Measurements from ENCODE around the gene ARHGEF28. TPM values are rescaled to one million over a fixed set of nuclear protein-coding genes. Genes with fewer than 3 reads are reported as not detected.

Gene ARHGEF28
- polyA plus RNA-seq, 3 donors: 50.6 to 53.2 (median 51.1) TPM

GRCh38 chr5:73974871-73975360 lies 348.9 kb downstream of the ARHGEF28 start:
- DNase-seq (ENCODE audit: low read depth in 3 of 3, low spot score in 2 of 3): no peak

DNA sequence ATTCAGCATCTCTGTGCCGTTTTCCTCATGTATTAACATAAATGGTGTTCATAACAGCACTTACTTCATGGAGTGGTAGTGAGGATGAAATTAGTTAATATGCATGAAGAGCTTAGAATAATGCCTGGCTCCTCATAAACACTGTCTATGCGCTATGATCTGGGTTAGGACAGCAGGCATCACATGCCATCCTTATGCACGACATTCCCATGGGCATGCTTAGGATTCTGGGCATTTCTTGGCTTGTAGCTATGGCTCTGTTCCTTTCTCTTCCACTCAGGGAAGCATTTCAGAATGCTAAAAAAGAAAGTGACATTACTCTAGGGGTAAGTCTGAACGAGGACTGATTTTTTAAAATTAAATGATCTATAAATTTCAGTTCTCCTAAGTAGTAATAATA lies 349.8 kb downstream of the ARHGEF28 start:
- DNase-seq (ENCODE audit: low read depth in 3 of 3, low spot score in 2 of 3): no peak

GRCh38 chr5:73977146-73977545 lies 351.1 kb downstream of the ARHGEF28 start:
- DNase-seq (ENCODE audit: low read depth in 3 of 3, low spot score in 2 of 3): no peak

- no peak for DNase-seq (ENCODE audit: low read depth in 3 of 3, low spot score in 2 of 3)
These were observed 353.3 kb downstream of the ARHGEF28 start for GRCh38 chr5:73979321-73979720.

- no peak for DNase-seq (ENCODE audit: low read depth in 3 of 3, low spot score in 2 of 3)
These were observed 355.7 kb downstream of the ARHGEF28 start for GRCh38 chr5:73981704-73982103.

GRCh38 chr5:73983644-73984043 lies 357.6 kb downstream of the ARHGEF28 start:
- DNase-seq (ENCODE audit: low read depth in 3 of 3, low spot score in 2 of 3): no peak

DNA sequence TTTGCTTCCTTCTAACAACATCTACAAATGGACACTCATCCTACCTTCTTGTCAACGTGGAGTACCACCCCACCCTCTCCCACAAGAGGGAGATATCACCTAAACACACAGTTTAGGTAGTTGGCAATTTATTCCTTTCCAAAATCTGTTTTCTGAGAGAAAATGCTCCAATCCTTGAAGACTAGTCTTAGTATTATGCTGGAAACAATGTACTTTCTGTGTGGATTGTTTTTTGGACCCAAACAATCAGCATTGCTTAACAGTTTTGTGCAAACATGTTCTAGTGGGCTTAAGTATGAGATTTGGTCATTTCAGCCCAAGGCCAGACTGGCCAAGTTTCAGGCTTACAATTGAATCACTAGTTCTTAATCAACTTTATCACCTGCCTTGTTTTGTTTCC lies 359.1 kb downstream of the ARHGEF28 start:
- no peak for DNase-seq (ENCODE audit: low read depth in 3 of 3, low spot score in 2 of 3)

DNA sequence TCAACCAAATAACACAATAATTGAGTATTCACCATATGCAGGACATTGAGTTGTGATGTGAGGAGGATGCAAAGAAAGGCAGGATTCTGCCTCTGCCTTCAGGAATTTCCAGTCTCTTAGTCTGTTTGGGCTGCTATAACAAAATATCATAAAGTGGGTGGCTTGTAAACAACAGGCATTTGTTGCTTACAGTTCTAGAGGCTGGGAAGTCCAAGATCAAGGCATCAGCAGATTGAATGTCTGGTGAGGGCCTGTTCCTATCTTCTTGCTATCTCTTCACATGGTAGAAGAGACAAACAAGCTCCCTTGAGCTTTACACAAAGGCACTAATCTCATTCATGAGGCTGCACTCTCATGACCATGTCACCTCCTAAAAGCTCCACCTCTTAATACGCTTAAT lies 360.7 kb downstream of the ARHGEF28 start:
- DNase-seq (ENCODE audit: low read depth in 3 of 3, low spot score in 2 of 3): no peak

DNA sequence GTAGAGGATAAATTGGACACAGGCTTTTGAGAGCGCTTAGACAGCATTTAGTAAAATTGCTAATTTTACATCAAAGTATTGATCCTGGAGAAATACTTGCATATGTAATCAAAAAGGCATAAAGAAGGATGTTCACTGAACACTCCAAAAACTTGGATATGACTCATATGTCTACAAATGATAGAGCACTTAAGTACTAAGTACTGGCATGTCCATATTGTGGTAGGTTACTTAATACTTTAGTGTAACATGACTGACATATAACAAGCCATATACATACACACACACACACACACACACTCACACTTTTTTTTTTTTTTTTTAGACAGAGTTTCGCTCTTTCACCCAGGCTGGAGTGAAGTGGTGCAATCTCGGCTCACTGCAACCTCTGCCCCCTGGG lies 361.9 kb downstream of the ARHGEF28 start:
- DNase-seq (ENCODE audit: low read depth in 3 of 3, low spot score in 2 of 3): no peak

DNA sequence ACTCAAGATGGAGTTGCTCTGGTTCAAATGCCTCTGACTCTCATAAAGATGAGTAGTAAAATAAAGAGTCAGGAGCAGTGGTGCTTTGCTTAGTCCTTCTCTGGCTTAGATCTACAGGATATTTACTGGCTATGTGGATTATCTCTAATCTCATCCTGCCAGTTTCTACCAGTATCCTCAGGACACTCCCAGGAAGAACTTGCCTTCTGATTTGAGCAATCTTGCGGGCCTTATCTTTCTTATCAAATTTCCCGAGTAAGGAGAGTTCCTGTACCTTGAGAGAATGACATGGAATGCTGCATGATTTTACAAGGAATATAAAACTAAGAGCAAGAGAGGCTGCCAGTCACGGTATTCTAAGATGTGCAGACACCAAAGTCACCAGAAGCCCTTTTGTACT lies 364.0 kb downstream of the ARHGEF28 start:
- DNase-seq (ENCODE audit: low read depth in 3 of 3, low spot score in 2 of 3): no peak

Other genes starting within 250 kb of the ARHGEF28 start
- 1 to 10 TPM; 8.3 to 9.6 (median 9.1) TPM for gene FOXD1, start 177.4 kb upstream of the ARHGEF28 start, polyA plus RNA-seq (ENCODE audit: insufficient read length in 3 of 3)
- gene BTF3, start 127.8 kb upstream of the ARHGEF28 start, polyA plus RNA-seq (ENCODE audit: insufficient read length in 3 of 3): 1,000 to 10,000 TPM; 1,057 to 1,103 (median 1,059) TPM
- 10 to 100 TPM; 41.2 to 46.7 (median 45.9) TPM for gene ANKRA2, start 60.6 kb upstream of the ARHGEF28 start, polyA plus RNA-seq (ENCODE audit: insufficient read length in 3 of 3)
- 10 to 100 TPM; 15.5 to 18.2 (median 16.3) TPM for gene UTP15, start 60.5 kb upstream of the ARHGEF28 start, polyA plus RNA-seq (ENCODE audit: insufficient read length in 3 of 3)